ENCODE data around the gene CREB3L1. TPM values are rescaled to one million over a fixed set of nuclear protein-coding genes. Genes with fewer than 3 reads are reported as not detected.
A peak's percentile ranks its signal among the peaks of the same experiment; 100 is the strongest.

The CREB3L1 gene
- total and polyA plus RNA-seq, 2 of the 13 experiments (the other 11 are each of a cell fraction or from before 2014, with no cell fraction given): not detected

GRCh38 chr11:46369458-46370152 is 92.1 kb downstream of the CREB3L1 start (continued):
- TF ChIP-seq CTCF (CRISPR knock-in tag; IDR thresholded peaks at IDR 0.05) (peak; percentile 88), PAWR (CRISPR knock-in tag; IDR thresholded peaks at IDR 0.05; ENCODE audit: borderline replicate concordance) (no peak), XRCC5 (optimal IDR thresholded peaks at IDR 0.05; ENCODE audit: low read length) (peak; percentile 66), SPEN (CRISPR knock-in tag; IDR thresholded peaks at IDR 0.05; ENCODE audit: low read depth) (0 out of 2 replicates have a peak, but pooled peaks have one; percentile 37), HNRNPLL (IDR thresholded peaks at IDR 0.05; ENCODE audit: low read depth, low read length, poor library complexity, severe bottlenecking) (peak; percentile 64), ZNF335 (CRISPR knock-in tag; IDR thresholded peaks at IDR 0.05) (0 out of 2 replicates have a peak, but pooled peaks have one; percentile 28), RAD21 (CRISPR knock-in tag; IDR thresholded peaks at IDR 0.05) (peak; percentile 53), HMGXB4 (CRISPR knock-in tag; IDR thresholded peaks at IDR 0.05; ENCODE audit: borderline replicate concordance in 1 of 2, low read depth in 1 of 2) (0 out of 4 replicates have a peak, but pooled peaks of 1 of the 2 experiments have one; percentile 57)
- TF ChIP-seq, protein P1, sequence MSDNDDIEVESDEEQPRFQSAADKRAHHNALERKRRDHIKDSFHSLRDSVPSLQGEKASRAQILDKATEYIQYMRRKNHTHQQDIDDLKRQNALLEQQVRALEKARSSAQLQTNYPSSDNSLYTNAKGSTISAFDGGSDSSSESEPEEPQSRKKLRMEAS (IDR thresholded peaks at IDR 0.05): 0 out of 2 replicates have a peak, but pooled peaks have one; percentile 28
- TF ChIP-seq, protein P2, sequence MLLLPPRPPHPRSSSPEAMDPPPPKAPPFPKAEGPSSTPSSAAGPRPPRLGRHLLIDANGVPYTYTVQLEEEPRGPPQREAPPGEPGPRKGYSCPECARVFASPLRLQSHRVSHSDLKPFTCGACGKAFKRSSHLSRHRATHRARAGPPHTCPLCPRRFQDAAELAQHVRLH (CRISPR knock-in tag; IDR thresholded peaks at IDR 0.05; ENCODE audit: borderline replicate concordance, low read depth): peak; percentile 39; the same call in 1 of the 2 replicates
- TF ChIP-seq, protein P3, sequence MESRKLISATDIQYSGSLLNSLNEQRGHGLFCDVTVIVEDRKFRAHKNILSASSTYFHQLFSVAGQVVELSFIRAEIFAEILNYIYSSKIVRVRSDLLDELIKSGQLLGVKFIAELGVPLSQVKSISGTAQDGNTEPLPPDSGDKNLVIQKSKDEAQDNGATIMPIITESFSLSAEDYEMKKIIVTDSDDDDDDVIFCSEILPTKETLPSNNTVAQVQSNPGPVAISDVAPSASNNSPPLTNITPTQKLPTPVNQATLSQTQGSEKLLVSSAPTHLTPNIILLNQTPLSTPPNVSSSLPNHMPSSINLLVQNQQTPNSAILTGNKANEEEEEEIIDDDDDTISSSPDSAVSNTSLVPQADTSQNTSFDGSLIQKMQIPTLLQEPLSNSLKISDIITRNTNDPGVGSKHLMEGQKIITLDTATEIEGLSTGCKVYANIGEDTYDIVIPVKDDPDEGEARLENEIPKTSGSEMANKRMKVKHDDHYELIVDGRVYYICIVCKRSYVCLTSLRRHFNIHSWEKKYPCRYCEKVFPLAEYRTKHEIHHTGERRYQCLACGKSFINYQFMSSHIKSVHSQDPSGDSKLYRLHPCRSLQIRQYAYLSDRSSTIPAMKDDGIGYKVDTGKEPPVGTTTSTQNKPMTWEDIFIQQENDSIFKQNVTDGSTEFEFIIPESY (CRISPR knock-in tag; IDR thresholded peaks at IDR 0.05): peak; percentile 98
- TF ChIP-seq, protein P4, sequence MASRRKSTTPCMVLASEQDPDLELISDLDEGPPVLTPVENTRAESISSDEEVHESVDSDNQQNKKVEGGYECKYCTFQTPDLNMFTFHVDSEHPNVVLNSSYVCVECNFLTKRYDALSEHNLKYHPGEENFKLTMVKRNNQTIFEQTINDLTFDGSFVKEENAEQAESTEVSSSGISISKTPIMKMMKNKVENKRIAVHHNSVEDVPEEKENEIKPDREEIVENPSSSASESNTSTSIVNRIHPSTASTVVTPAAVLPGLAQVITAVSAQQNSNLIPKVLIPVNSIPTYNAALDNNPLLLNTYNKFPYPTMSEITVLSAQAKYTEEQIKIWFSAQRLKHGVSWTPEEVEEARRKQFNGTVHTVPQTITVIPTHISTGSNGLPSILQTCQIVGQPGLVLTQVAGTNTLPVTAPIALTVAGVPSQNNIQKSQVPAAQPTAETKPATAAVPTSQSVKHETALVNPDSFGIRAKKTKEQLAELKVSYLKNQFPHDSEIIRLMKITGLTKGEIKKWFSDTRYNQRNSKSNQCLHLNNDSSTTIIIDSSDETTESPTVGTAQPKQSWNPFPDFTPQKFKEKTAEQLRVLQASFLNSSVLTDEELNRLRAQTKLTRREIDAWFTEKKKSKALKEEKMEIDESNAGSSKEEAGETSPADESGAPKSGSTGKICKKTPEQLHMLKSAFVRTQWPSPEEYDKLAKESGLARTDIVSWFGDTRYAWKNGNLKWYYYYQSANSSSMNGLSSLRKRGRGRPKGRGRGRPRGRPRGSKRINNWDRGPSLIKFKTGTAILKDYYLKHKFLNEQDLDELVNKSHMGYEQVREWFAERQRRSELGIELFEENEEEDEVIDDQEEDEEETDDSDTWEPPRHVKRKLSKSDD (CRISPR knock-in tag; IDR thresholded peaks at IDR 0.05; ENCODE audit: low read depth): 0 out of 2 replicates have a peak, but pooled peaks have one; percentile 18
- TF ChIP-seq, protein P5, sequence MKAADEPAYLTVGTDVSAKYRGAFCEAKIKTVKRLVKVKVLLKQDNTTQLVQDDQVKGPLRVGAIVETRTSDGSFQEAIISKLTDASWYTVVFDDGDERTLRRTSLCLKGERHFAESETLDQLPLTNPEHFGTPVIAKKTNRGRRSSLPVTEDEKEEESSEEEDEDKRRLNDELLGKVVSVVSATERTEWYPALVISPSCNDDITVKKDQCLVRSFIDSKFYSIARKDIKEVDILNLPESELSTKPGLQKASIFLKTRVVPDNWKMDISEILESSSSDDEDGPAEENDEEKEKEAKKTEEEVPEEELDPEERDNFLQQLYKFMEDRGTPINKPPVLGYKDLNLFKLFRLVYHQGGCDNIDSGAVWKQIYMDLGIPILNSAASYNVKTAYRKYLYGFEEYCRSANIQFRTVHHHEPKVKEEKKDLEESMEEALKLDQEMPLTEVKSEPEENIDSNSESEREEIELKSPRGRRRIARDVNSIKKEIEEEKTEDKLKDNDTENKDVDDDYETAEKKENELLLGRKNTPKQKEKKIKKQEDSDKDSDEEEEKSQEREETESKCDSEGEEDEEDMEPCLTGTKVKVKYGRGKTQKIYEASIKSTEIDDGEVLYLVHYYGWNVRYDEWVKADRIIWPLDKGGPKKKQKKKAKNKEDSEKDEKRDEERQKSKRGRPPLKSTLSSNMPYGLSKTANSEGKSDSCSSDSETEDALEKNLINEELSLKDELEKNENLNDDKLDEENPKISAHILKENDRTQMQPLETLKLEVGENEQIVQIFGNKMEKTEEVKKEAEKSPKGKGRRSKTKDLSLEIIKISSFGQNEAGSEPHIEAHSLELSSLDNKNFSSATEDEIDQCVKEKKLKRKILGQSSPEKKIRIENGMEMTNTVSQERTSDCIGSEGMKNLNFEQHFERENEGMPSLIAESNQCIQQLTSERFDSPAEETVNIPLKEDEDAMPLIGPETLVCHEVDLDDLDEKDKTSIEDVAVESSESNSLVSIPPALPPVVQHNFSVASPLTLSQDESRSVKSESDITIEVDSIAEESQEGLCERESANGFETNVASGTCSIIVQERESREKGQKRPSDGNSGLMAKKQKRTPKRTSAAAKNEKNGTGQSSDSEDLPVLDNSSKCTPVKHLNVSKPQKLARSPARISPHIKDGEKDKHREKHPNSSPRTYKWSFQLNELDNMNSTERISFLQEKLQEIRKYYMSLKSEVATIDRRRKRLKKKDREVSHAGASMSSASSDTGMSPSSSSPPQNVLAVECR (CRISPR knock-in tag; IDR thresholded peaks at IDR 0.05; ENCODE audit: borderline replicate concordance): peak; percentile 43; the same call in 1 of the 2 replicates
